Measurements from ENCODE around the gene INPP4B.

The INPP4B gene

GRCh38 chr4:142414366-142414990 is 431.6 kb downstream of the INPP4B start:
- Histone ChIP-seq H3K79me1 (ENCODE audit: low read length) (no peaks in the 10 kb centered on the region), H3K18ac (ENCODE audit: low read length) (no peak overlapping the region), H3K9ac (ENCODE audit: low read length) (no peak overlapping the region), H3K4me2 (ENCODE audit: low read length) (no peak overlapping the region), H3K4me1 (ENCODE audit: control insufficient read depth, low read depth, low read length) (no peaks in the 10 kb centered on the region), H3K36me3 (ENCODE audit: control insufficient read depth, insufficient read depth, low read length) (no peaks in the 10 kb centered on the region), H2BK5ac (ENCODE audit: low read length) (no peak overlapping the region), H2BK15ac (replicated peaks; ENCODE audit: low read depth) (no peak overlapping the region), H3K56ac (ENCODE audit: low read length) (no peak overlapping the region), H3K4me3 (ENCODE audit: low read length) (no peak overlapping the region), H4K5ac (ENCODE audit: low read length) (no peak overlapping the region), H4K8ac (ENCODE audit: low read depth, low read length) (no peak overlapping the region), H3K27ac (ENCODE audit: low read depth, low read length) (no peak overlapping the region), H3K23ac (ENCODE audit: low read length) (no peak overlapping the region), H3K79me2 (ENCODE audit: control insufficient read depth, insufficient read depth, low read length) (no peaks in the 10 kb centered on the region), H3K27me3 (ENCODE audit: insufficient read depth, low read length, poor library complexity) (no peaks in the 10 kb centered on the region), H2BK120ac (ENCODE audit: low read depth, low read length) (no peak overlapping the region), H2AK5ac (ENCODE audit: low read length) (no peak overlapping the region), H3K4ac (ENCODE audit: low read depth, low read length) (no peak overlapping the region)
- no peak for DNase-seq
- no CpG with 5 or more reads among the region's 4 CpGs for WGBS (ENCODE audit: extremely low coverage, insufficient coverage, low lambda C conversion rate)

DNA sequence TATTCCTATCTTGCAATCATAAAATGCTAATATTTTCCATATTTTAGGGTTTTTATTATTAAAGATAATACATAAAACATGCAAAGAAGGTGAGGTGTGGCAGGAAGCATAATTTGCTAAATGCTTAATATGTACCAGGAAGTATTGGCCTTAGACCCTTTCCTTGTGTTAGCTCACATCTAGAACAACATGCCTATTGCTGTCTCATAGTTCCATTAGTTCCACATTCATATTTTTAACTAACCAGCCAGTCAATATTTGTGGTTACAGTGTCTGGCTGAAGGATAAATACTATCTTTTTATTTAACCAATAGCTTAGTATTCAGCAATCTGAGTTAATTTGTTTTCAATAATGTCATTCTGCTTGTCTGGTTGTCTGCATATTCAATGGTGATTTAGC is 432.6 kb downstream of the INPP4B start:
- no peak overlapping the region for H3K4ac ChIP-seq (ENCODE audit: low read depth, low read length)
- no peak overlapping the region for H3K4me2 ChIP-seq (ENCODE audit: low read length)
- H3K79me2 ChIP-seq (ENCODE audit: control insufficient read depth, insufficient read depth, low read length), result no peaks in the 10 kb centered on the region
- H2BK15ac ChIP-seq (replicated peaks; ENCODE audit: low read depth), result no peak overlapping the region
- no peak overlapping the region for H3K27ac ChIP-seq (ENCODE audit: low read depth, low read length)
- H3K56ac ChIP-seq (ENCODE audit: low read length), result no peak overlapping the region
- H3K23ac ChIP-seq (ENCODE audit: low read length), result no peak overlapping the region
- no peaks in the 10 kb centered on the region for H3K79me1 ChIP-seq (ENCODE audit: low read length)
- H3K9ac ChIP-seq (ENCODE audit: low read length), result no peak overlapping the region
- no peak overlapping the region for H3K18ac ChIP-seq (ENCODE audit: low read length)
- DNase-seq, result no peak
- H3K27me3 ChIP-seq (ENCODE audit: insufficient read depth, low read length, poor library complexity), result no peaks in the 10 kb centered on the region
- no peak overlapping the region for H3K4me3 ChIP-seq (ENCODE audit: low read length)
- no peak overlapping the region for H2AK5ac ChIP-seq (ENCODE audit: low read length)
- H4K8ac ChIP-seq (ENCODE audit: low read depth, low read length), result no peak overlapping the region
- H2BK5ac ChIP-seq (ENCODE audit: low read length), result no peak overlapping the region
- H2BK120ac ChIP-seq (ENCODE audit: low read depth, low read length), result no peak overlapping the region
- H3K4me1 ChIP-seq (ENCODE audit: control insufficient read depth, low read depth, low read length), result no peaks in the 10 kb centered on the region
- no peak overlapping the region for H4K5ac ChIP-seq (ENCODE audit: low read length)
- no peaks in the 10 kb centered on the region for H3K36me3 ChIP-seq (ENCODE audit: control insufficient read depth, insufficient read depth, low read length)

DNA sequence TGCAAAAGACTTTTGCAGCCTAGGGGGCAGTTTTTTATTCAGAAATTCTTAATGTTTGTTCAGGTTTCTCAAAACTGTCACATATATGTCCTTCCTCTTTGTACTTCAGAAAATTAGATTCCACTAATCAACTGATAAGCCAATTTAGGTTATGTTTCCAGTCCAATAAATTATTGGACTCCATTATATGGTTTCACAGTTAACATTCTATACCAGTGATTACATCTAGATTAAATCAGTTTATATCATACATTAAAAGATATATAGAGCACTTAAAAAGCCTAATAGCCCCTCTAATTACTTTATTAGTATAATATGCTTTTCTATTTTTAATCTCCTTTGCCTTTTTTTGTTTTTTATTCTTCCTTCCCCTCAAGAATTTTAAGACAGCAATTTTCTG is 434.1 kb downstream of the INPP4B start:
- H2BK5ac ChIP-seq (ENCODE audit: low read length), result no peak overlapping the region
- H4K5ac ChIP-seq (ENCODE audit: low read length), result no peak overlapping the region
- no peak overlapping the region for H3K56ac ChIP-seq (ENCODE audit: low read length)
- H3K27ac ChIP-seq (ENCODE audit: low read depth, low read length), result no peak overlapping the region
- DNase-seq, result no peak
- H3K4ac ChIP-seq (ENCODE audit: low read depth, low read length), result no peak overlapping the region
- H3K79me1 ChIP-seq (ENCODE audit: low read length), result no peaks in the 10 kb centered on the region
- no peaks in the 10 kb centered on the region for H3K4me1 ChIP-seq (ENCODE audit: control insufficient read depth, low read depth, low read length)
- no peak overlapping the region for H2BK120ac ChIP-seq (ENCODE audit: low read depth, low read length)
- H3K36me3 ChIP-seq (ENCODE audit: control insufficient read depth, insufficient read depth, low read length), result no peaks in the 10 kb centered on the region
- no peak overlapping the region for H3K4me2 ChIP-seq (ENCODE audit: low read length)
- H3K79me2 ChIP-seq (ENCODE audit: control insufficient read depth, insufficient read depth, low read length), result no peaks in the 10 kb centered on the region
- no peak overlapping the region for H4K8ac ChIP-seq (ENCODE audit: low read depth, low read length)
- no peaks in the 10 kb centered on the region for H3K27me3 ChIP-seq (ENCODE audit: insufficient read depth, low read length, poor library complexity)
- no peak overlapping the region for H3K23ac ChIP-seq (ENCODE audit: low read length)
- H3K4me3 ChIP-seq (ENCODE audit: low read length), result no peak overlapping the region
- H3K18ac ChIP-seq (ENCODE audit: low read length), result no peak overlapping the region
- H3K9ac ChIP-seq (ENCODE audit: low read length), result no peak overlapping the region
- no peak overlapping the region for H2BK15ac ChIP-seq (replicated peaks; ENCODE audit: low read depth)
- no peak overlapping the region for H2AK5ac ChIP-seq (ENCODE audit: low read length)

GRCh38 chr4:142408003-142408441 is 438.1 kb downstream of the INPP4B start:
- WGBS (ENCODE audit: extremely low coverage, insufficient coverage, low lambda C conversion rate), result no CpG with 5 or more reads among the region's 5 CpGs
- no peak overlapping the region for H3K27ac ChIP-seq (ENCODE audit: low read depth, low read length)
- peak; percentile 68 for DNase-seq
- no peak overlapping the region for H2BK120ac ChIP-seq (ENCODE audit: low read depth, low read length)
- H3K27me3 ChIP-seq (ENCODE audit: insufficient read depth, low read length, poor library complexity), result no peaks in the 10 kb centered on the region
- H3K18ac ChIP-seq (ENCODE audit: low read length), result no peak overlapping the region
- H3K4me1 ChIP-seq (ENCODE audit: control insufficient read depth, low read depth, low read length), result peaks cover 7% of the 10 kb centered on the region
- H4K8ac ChIP-seq (ENCODE audit: low read depth, low read length), result no peak overlapping the region
- no peak overlapping the region for H2AK5ac ChIP-seq (ENCODE audit: low read length)
- H3K9ac ChIP-seq (ENCODE audit: low read length), result no peak overlapping the region
- H3K4ac ChIP-seq (ENCODE audit: low read depth, low read length), result no peak overlapping the region
- no peak overlapping the region for H3K56ac ChIP-seq (ENCODE audit: low read length)
- no peak overlapping the region for H2BK5ac ChIP-seq (ENCODE audit: low read length)
- H3K4me2 ChIP-seq (ENCODE audit: low read length), result no peak overlapping the region
- H3K23ac ChIP-seq (ENCODE audit: low read length), result no peak overlapping the region
- no peak overlapping the region for H2BK15ac ChIP-seq (replicated peaks; ENCODE audit: low read depth)
- H3K4me3 ChIP-seq (ENCODE audit: low read length), result no peak overlapping the region
- no peaks in the 10 kb centered on the region for H3K79me1 ChIP-seq (ENCODE audit: low read length)
- no peaks in the 10 kb centered on the region for H3K36me3 ChIP-seq (ENCODE audit: control insufficient read depth, insufficient read depth, low read length)
- H4K5ac ChIP-seq (ENCODE audit: low read length), result no peak overlapping the region
- H3K79me2 ChIP-seq (ENCODE audit: control insufficient read depth, insufficient read depth, low read length), result no peaks in the 10 kb centered on the region

DNA sequence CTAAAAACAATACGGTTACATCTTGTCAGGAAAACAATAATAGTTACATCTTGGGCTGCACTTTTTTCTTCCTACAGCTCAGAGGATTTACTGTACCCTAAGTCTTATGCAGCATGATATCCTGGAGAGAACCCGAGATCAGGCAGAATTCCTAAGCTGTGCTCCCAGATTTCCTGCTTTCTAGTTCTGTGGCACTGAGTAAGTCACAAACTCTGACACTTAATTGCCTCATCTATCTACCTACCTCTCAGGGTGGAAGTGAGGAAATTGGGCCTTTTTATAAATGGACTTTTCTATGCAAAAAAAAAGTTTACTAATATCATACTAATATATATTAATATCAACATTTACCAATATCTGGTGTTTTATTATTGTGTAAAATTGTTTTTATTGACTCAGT is 438.5 kb downstream of the INPP4B start:
- no peak overlapping the region for H3K4ac ChIP-seq (ENCODE audit: low read depth, low read length)
- peak; percentile 45 for DNase-seq
- no CpG with 5 or more reads among the region's 2 CpGs for WGBS (ENCODE audit: extremely low coverage, insufficient coverage, low lambda C conversion rate)
- peaks cover 7% of the 10 kb centered on the region for H3K4me1 ChIP-seq (ENCODE audit: control insufficient read depth, low read depth, low read length)
- no peaks in the 10 kb centered on the region for H3K79me2 ChIP-seq (ENCODE audit: control insufficient read depth, insufficient read depth, low read length)
- H3K4me2 ChIP-seq (ENCODE audit: low read length), result no peak overlapping the region
- no peaks in the 10 kb centered on the region for H3K27me3 ChIP-seq (ENCODE audit: insufficient read depth, low read length, poor library complexity)
- H3K36me3 ChIP-seq (ENCODE audit: control insufficient read depth, insufficient read depth, low read length), result no peaks in the 10 kb centered on the region
- H3K18ac ChIP-seq (ENCODE audit: low read length), result no peak overlapping the region
- H3K9ac ChIP-seq (ENCODE audit: low read length), result no peak overlapping the region
- no peak overlapping the region for H3K56ac ChIP-seq (ENCODE audit: low read length)
- H3K23ac ChIP-seq (ENCODE audit: low read length), result no peak overlapping the region
- no peaks in the 10 kb centered on the region for H3K79me1 ChIP-seq (ENCODE audit: low read length)
- H4K5ac ChIP-seq (ENCODE audit: low read length), result no peak overlapping the region
- H2AK5ac ChIP-seq (ENCODE audit: low read length), result no peak overlapping the region
- no peak overlapping the region for H2BK5ac ChIP-seq (ENCODE audit: low read length)
- no peak overlapping the region for H3K4me3 ChIP-seq (ENCODE audit: low read length)
- no peak overlapping the region for H3K27ac ChIP-seq (ENCODE audit: low read depth, low read length)
- H4K8ac ChIP-seq (ENCODE audit: low read depth, low read length), result no peak overlapping the region
- H2BK15ac ChIP-seq (replicated peaks; ENCODE audit: low read depth), result no peak overlapping the region
- H2BK120ac ChIP-seq (ENCODE audit: low read depth, low read length), result peak overlapping the region; percentile 67

GRCh38 chr4:142406917-142407501 is 439.1 kb downstream of the INPP4B start:
- Histone ChIP-seq H3K36me3 (ENCODE audit: control insufficient read depth, insufficient read depth, low read length) (no peaks in the 10 kb centered on the region), H3K9ac (ENCODE audit: low read length) (no peak overlapping the region), H4K8ac (ENCODE audit: low read depth, low read length) (no peak overlapping the region), H4K5ac (ENCODE audit: low read length) (no peak overlapping the region), H3K4me2 (ENCODE audit: low read length) (no peak overlapping the region), H3K4me3 (ENCODE audit: low read length) (no peak overlapping the region), H2BK120ac (ENCODE audit: low read depth, low read length) (peak overlapping the region; percentile 82), H3K27me3 (ENCODE audit: insufficient read depth, low read length, poor library complexity) (no peaks in the 10 kb centered on the region), H3K79me2 (ENCODE audit: control insufficient read depth, insufficient read depth, low read length) (no peaks in the 10 kb centered on the region), H3K4me1 (ENCODE audit: control insufficient read depth, low read depth, low read length) (peaks cover 7% of the 10 kb centered on the region), H2AK5ac (ENCODE audit: low read length) (no peak overlapping the region), H3K27ac (ENCODE audit: low read depth, low read length) (no peak overlapping the region), H3K23ac (ENCODE audit: low read length) (no peak overlapping the region), H3K56ac (ENCODE audit: low read length) (no peak overlapping the region), H3K79me1 (ENCODE audit: low read length) (no peaks in the 10 kb centered on the region), H2BK5ac (ENCODE audit: low read length) (no peak overlapping the region), H2BK15ac (replicated peaks; ENCODE audit: low read depth) (no peak overlapping the region), H3K4ac (ENCODE audit: low read depth, low read length) (no peak overlapping the region), H3K18ac (ENCODE audit: low read length) (peak overlapping the region; percentile 39)
- no CpG with 5 or more reads among the region's 7 CpGs for WGBS (ENCODE audit: extremely low coverage, insufficient coverage, low lambda C conversion rate)
- no peak for DNase-seq
